IMR-90 (cell line): ENCODE measurements around the gene KLRC1. TPM values are rescaled to one million over a fixed set of nuclear protein-coding genes. Genes with fewer than 3 reads are reported as not detected.

Source experiments
- polyA plus RNA-seq, 3 experiments: library from polyadenylated mRNA; depleted of rRNA; stranded (reverse); fragments of >200 nt; gene quantifications; 2 replicates each; pipeline ENCODE4 v1.2.3, GENCODE V29; 2012; ENCODE audit warnings: low replicate concordance in 1 of 3
- total RNA-seq: library from RNA; depleted of rRNA; stranded (reverse); fragments of >200 nt; gene quantifications from 2 replicates; pipeline ENCODE4 v1.2.3, GENCODE V29; 2012; rRNA removed

The KLRC1 gene
- total and polyA plus RNA-seq, 2 of the 4 experiments (the other 2 are of a cell fraction), result not detected

Other genes starting within 250 kb of the KLRC1 start
- gene GABARAPL1, start 240.5 kb downstream of the KLRC1 start, total RNA-seq, result 51.6 and 63.0 TPM in 2 replicates
- 75.9 and 93.6 TPM in 2 replicates for gene GABARAPL1, start 240.5 kb downstream of the KLRC1 start, polyA plus RNA-seq (2012; rRNA removed)
- gene KLRD1, start 145.5 kb downstream of the KLRC1 start, total RNA-seq, result under 0.01 TPM in 2 replicates
- gene KLRD1, start 145.5 kb downstream of the KLRC1 start, polyA plus RNA-seq (2012; rRNA removed), result under 0.01 and 0.10 TPM in 2 replicates
- not detected in 2 replicates for gene KLRK1, start 63.3 kb downstream of the KLRC1 start, total RNA-seq
- gene KLRK1, start 63.3 kb downstream of the KLRC1 start, polyA plus RNA-seq (2012; rRNA removed), result not detected in 2 replicates
- gene KLRC4, start 43.6 kb downstream of the KLRC1 start, total RNA-seq, result not detected in 2 replicates
- gene KLRC4, start 43.6 kb downstream of the KLRC1 start, polyA plus RNA-seq (2012; rRNA removed), result not detected in 2 replicates
- gene KLRC3, start 32.8 kb downstream of the KLRC1 start, total RNA-seq, result not detected in 2 replicates
- not detected in 2 replicates for gene KLRC3, start 32.8 kb downstream of the KLRC1 start, polyA plus RNA-seq (2012; rRNA removed)
- not detected in 2 replicates for gene KLRC2, start 17.4 kb downstream of the KLRC1 start, total RNA-seq
- gene KLRC2, start 17.4 kb downstream of the KLRC1 start, polyA plus RNA-seq (2012; rRNA removed), result not detected in 2 replicates
- gene EIF2S3B, start 52.5 kb upstream of the KLRC1 start, total RNA-seq, result 4.4 and 6.8 TPM in 2 replicates
- gene EIF2S3B, start 52.5 kb upstream of the KLRC1 start, polyA plus RNA-seq (2012; rRNA removed), result 0.39 and 0.46 TPM in 2 replicates
- 6.3 and 23.3 TPM in 2 replicates for gene MAGOHB, start 160.2 kb upstream of the KLRC1 start, total RNA-seq
- gene MAGOHB, start 160.2 kb upstream of the KLRC1 start, polyA plus RNA-seq (2012; rRNA removed), result 15.6 and 20.3 TPM in 2 replicates
- 0.72 and 1.1 TPM in 2 replicates for gene STYK1, start 220.7 kb upstream of the KLRC1 start, total RNA-seq
- gene STYK1, start 220.7 kb upstream of the KLRC1 start, polyA plus RNA-seq (2012; rRNA removed), result 0.34 and 0.36 TPM in 2 replicates